Ishikawa (cell line): ENCODE data around the gene FAM171A1.

Experiments
- CEBPB ChIP-seq: IDR thresholded peaks from 2 replicates; pipeline ENCODE4 v1.6.1; 2012
- EGR1 ChIP-seq: IDR thresholded peaks from 2 replicates; pipeline ENCODE4 v1.6.1; 2012
- EP300 ChIP-seq: IDR thresholded peaks from 2 replicates; pipeline ENCODE4 v1.6.1; 2012; ENCODE audit warnings: borderline replicate concordance
- FOXM1 ChIP-seq: IDR thresholded peaks from 2 replicates; pipeline ENCODE4 v1.6.1; 2012; ENCODE audit warnings: low read depth, borderline replicate concordance
- TAF1 ChIP-seq: IDR thresholded peaks from 2 replicates; pipeline ENCODE4 v1.6.1; 2012; ENCODE audit warnings: low read depth, mild to moderate bottlenecking
- TCF12 ChIP-seq: IDR thresholded peaks from 2 replicates; pipeline ENCODE4 v1.6.1; 2012; ENCODE audit warnings: low read depth
- TEAD4 ChIP-seq: IDR thresholded peaks from 2 replicates; pipeline ENCODE4 v1.6.1; 2012
- USF1 ChIP-seq: IDR thresholded peaks from 2 replicates; pipeline ENCODE4 v1.6.1; 2012
- YY1 ChIP-seq: IDR thresholded peaks from 2 replicates; pipeline ENCODE4 v1.6.1; 2012; ENCODE audit warnings: low read depth
- ZBTB7A ChIP-seq: IDR thresholded peaks from 2 replicates; pipeline ENCODE4 v1.6.1; 2012; ENCODE audit warnings: low read depth
- TF ChIP-seq, protein P1 (sequence below): IDR thresholded peaks from 2 replicates; pipeline ENCODE4 v1.6.1; 2012; ENCODE audit warnings: low read depth, mild to moderate bottlenecking

DNA sequence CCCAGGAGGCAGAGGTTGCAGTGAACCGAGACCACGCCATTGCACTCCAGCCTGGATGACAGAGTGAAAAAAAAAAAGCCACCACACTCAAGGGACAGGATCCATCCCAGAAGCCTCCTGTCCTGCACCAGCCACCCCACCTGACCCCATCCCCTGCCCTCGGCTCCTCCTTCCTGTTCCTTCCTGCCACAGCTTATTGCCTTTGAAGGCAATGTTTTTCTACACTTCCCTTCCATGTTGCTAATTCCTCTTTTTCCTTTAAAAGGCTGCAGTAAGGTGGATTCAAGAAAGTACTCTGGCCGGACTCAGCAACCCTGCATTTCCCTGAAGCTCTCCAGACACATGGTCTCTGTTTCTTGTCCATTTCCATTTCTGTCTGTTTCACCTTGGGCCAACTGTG, 80.9 kb downstream of the FAM171A1 start:
- TF ChIP-seq USF1 (no peak), CEBPB (no peak), EGR1 (no peak), YY1 (no peak), EP300 (no peak), TCF12 (no peak), ZBTB7A (no peak), FOXM1 (no peak), TAF1 (no peak), TEAD4 (no peak)
- TF ChIP-seq, protein P1, sequence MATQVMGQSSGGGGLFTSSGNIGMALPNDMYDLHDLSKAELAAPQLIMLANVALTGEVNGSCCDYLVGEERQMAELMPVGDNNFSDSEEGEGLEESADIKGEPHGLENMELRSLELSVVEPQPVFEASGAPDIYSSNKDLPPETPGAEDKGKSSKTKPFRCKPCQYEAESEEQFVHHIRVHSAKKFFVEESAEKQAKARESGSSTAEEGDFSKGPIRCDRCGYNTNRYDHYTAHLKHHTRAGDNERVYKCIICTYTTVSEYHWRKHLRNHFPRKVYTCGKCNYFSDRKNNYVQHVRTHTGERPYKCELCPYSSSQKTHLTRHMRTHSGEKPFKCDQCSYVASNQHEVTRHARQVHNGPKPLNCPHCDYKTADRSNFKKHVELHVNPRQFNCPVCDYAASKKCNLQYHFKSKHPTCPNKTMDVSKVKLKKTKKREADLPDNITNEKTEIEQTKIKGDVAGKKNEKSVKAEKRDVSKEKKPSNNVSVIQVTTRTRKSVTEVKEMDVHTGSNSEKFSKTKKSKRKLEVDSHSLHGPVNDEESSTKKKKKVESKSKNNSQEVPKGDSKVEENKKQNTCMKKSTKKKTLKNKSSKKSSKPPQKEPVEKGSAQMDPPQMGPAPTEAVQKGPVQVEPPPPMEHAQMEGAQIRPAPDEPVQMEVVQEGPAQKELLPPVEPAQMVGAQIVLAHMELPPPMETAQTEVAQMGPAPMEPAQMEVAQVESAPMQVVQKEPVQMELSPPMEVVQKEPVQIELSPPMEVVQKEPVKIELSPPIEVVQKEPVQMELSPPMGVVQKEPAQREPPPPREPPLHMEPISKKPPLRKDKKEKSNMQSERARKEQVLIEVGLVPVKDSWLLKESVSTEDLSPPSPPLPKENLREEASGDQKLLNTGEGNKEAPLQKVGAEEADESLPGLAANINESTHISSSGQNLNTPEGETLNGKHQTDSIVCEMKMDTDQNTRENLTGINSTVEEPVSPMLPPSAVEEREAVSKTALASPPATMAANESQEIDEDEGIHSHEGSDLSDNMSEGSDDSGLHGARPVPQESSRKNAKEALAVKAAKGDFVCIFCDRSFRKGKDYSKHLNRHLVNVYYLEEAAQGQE, result no peak
